ENCODE measurements around the gene CAMK1D.

DNA sequence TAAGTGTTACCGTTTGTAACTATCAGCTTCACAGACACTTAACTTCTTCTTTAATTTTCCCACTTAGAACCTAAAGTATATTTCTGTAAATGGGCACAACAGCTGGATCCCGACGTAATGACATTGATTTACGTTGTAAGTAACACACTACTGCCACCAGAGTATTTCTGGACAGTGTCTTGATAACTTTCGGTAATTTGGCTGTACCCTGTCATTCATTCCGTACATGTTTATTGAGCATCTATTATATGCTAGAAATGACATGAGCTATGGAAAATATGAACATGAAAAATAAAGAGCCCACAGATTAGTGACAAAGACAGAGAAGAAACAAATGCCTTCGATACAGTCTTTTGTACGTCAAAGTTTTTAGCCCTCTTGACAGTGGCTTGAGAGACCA, 360.8 kb downstream of the CAMK1D start:
- TF ChIP-seq, protein P1, sequence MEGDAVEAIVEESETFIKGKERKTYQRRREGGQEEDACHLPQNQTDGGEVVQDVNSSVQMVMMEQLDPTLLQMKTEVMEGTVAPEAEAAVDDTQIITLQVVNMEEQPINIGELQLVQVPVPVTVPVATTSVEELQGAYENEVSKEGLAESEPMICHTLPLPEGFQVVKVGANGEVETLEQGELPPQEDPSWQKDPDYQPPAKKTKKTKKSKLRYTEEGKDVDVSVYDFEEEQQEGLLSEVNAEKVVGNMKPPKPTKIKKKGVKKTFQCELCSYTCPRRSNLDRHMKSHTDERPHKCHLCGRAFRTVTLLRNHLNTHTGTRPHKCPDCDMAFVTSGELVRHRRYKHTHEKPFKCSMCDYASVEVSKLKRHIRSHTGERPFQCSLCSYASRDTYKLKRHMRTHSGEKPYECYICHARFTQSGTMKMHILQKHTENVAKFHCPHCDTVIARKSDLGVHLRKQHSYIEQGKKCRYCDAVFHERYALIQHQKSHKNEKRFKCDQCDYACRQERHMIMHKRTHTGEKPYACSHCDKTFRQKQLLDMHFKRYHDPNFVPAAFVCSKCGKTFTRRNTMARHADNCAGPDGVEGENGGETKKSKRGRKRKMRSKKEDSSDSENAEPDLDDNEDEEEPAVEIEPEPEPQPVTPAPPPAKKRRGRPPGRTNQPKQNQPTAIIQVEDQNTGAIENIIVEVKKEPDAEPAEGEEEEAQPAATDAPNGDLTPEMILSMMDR (IDR thresholded peaks at IDR 0.05), result no peak
- no peak for TF ChIP-seq POLR2AphosphoS5 (IDR thresholded peaks at IDR 0.05; ENCODE audit: insufficient read depth in 1 of 2, low read depth in 1 of 2)
